CD1c-positive myeloid dendritic cell (primary cell): ENCODE data around the gene MDH1B.

Experiments used
- DNase-seq: peaks from one replicate; pipeline ENCODE4 v3.0.0-alpha.2; 2016; ENCODE audit errors: extremely low spot score

MDH1B gene

GRCh38 chr2:206693399-206694137 is 71.6 kb downstream of the MDH1B start:
- peak; percentile 72 for DNase-seq

- DNase-seq, result no peak
Observed at GRCh38 chr2:206692971-206693370, 72.2 kb downstream of the MDH1B start.

GRCh38 chr2:206688990-206689389 is 76.1 kb downstream of the MDH1B start:
- DNase-seq, result no peak

- no peak for DNase-seq
Observed at GRCh38 chr2:206688453-206688852, 76.7 kb downstream of the MDH1B start.
